Stimulated activated CD4-positive, alpha-beta T cell treated with anti-CD3 and anti-CD28 coated beads, TNF-alpha, amount 100 ng/mL, for 48 hours (primary cell): Measurements from ENCODE around the gene HOXA6.

Source experiments
- DNase-seq, 3 donors: peaks; one replicate each; pipeline ENCODE4 v3.0.0-alpha.2; 2020; ENCODE audit warnings: low read depth in 3 of 3

HOXA6 gene

GRCh38 chr7:27173956-27174873 lies 26.6 kb upstream of the HOXA6 start, which contains the start of gene HOXA10:
TSS of gene HOXA10 (minus strand) at chr7:27174320. CDS start at chr7:27174306, 14 bp downstream.
- DNase-seq, result no peak

GRCh38 chr7:27173511-27173955 lies 26.0 kb upstream of the HOXA6 start:
- no peak for DNase-seq

- no peak for DNase-seq
Measured at GRCh38 chr7:27172823-27173510, 25.4 kb upstream of the HOXA6 start.

- no peak for DNase-seq
Measured at GRCh38 chr7:27172315-27172774, 24.8 kb upstream of the HOXA6 start.

- no peak for DNase-seq
Measured at GRCh38 chr7:27171637-27172314, 24.2 kb upstream of the HOXA6 start.

GRCh38 chr7:27171325-27171636 lies 23.7 kb upstream of the HOXA6 start:
- no peak for DNase-seq

- DNase-seq, result no peak
Measured at GRCh38 chr7:27170426-27171324, 23.1 kb upstream of the HOXA6 start.

- DNase-seq, result no peak
Measured at GRCh38 chr7:27169658-27170425, 22.3 kb upstream of the HOXA6 start.

- no peak for DNase-seq
Measured at GRCh38 chr7:27168265-27168947, 20.8 kb upstream of the HOXA6 start.

- DNase-seq, result no peak
Measured at GRCh38 chr7:27167916-27168264, 20.3 kb upstream of the HOXA6 start.

- DNase-seq, result no peak
Measured at GRCh38 chr7:27166531-27167505, 19.2 kb upstream of the HOXA6 start.

- DNase-seq, result no peak
Measured at GRCh38 chr7:27165996-27166530, 18.5 kb upstream of the HOXA6 start.

- DNase-seq, result no peak
Measured at GRCh38 chr7:27165089-27165995, 17.8 kb upstream of the HOXA6 start, which contains the start of gene HOXA9. TSS of gene HOXA9 (minus strand) at chr7:27165537. CDS start at chr7:27165457, 80 bp downstream.

GRCh38 chr7:27164367-27165088 lies 17.0 kb upstream of the HOXA6 start:
- no peak for DNase-seq

- DNase-seq, result no peak
Measured at GRCh38 chr7:27164045-27164366, 16.4 kb upstream of the HOXA6 start.

- no peak for DNase-seq
Measured at GRCh38 chr7:27163288-27164044, 15.9 kb upstream of the HOXA6 start.
